Effector CD4-positive, alpha-beta T cell (primary cell): ENCODE data around the gene ZNF831.

Experiments used
- DNase-seq: peaks from one replicate; pipeline ENCODE4 v3.0.0-alpha.2; 2020

Gene ZNF831

GRCh38 chr20:59141818-59142581 lies 21.6 kb upstream of the ZNF831 start:
- DNase-seq: no peak

- no peak for DNase-seq
Observed at GRCh38 chr20:59143326-59143725, 20.3 kb upstream of the ZNF831 start.

- DNase-seq: no peak
Observed at GRCh38 chr20:59144179-59144830, 19.3 kb upstream of the ZNF831 start.

- DNase-seq: no peak
Observed at GRCh38 chr20:59144831-59145196, 18.8 kb upstream of the ZNF831 start.

- DNase-seq: no peak
Observed at GRCh38 chr20:59145247-59145923, 18.2 kb upstream of the ZNF831 start.

GRCh38 chr20:59145924-59146779 lies 17.5 kb upstream of the ZNF831 start:
- no peak for DNase-seq

GRCh38 chr20:59146780-59147565 lies 16.6 kb upstream of the ZNF831 start:
- DNase-seq: no peak

- DNase-seq: no peak
Observed at GRCh38 chr20:59147586-59147985, 16.0 kb upstream of the ZNF831 start.

- no peak for DNase-seq
Observed at GRCh38 chr20:59148701-59149493, 14.7 kb upstream of the ZNF831 start.

GRCh38 chr20:59149678-59150504 lies 13.7 kb upstream of the ZNF831 start:
- peak; percentile 70 for DNase-seq

GRCh38 chr20:59150821-59151251 lies 12.8 kb upstream of the ZNF831 start:
- no peak for DNase-seq

- no peak for DNase-seq
Observed at GRCh38 chr20:59151391-59151790, 12.2 kb upstream of the ZNF831 start.

GRCh38 chr20:59151820-59152219 lies 11.8 kb upstream of the ZNF831 start:
- DNase-seq: peak; percentile 34

GRCh38 chr20:59152559-59153354 lies 10.9 kb upstream of the ZNF831 start:
- no peak for DNase-seq

GRCh38 chr20:59153355-59153681 lies 10.3 kb upstream of the ZNF831 start:
- DNase-seq: no peak

- no peak for DNase-seq
Observed at GRCh38 chr20:59153832-59154231, 9.8 kb upstream of the ZNF831 start.

GRCh38 chr20:59154317-59155013 lies 9.2 kb upstream of the ZNF831 start:
- DNase-seq: no peak

GRCh38 chr20:59157064-59157463 lies 6.6 kb upstream of the ZNF831 start:
- DNase-seq: no peak

GRCh38 chr20:59157531-59157930 lies 6.1 kb upstream of the ZNF831 start:
- DNase-seq: no peak
